GM19238 (cell line): ENCODE results near the gene PARD6G.
"Not testable (repeated sequence)": the region's sequence is repeated elsewhere in the genome, so short reads cannot be mapped to it uniquely, and the experiment has no call there.

ENCODE experiments used
- DNase-seq: peaks from one replicate; pipeline ENCODE4 v3.0.0; 2011; ENCODE audit warnings: low spot score; ENCODE audit not compliant: insufficient read length

The PARD6G gene

DNA sequence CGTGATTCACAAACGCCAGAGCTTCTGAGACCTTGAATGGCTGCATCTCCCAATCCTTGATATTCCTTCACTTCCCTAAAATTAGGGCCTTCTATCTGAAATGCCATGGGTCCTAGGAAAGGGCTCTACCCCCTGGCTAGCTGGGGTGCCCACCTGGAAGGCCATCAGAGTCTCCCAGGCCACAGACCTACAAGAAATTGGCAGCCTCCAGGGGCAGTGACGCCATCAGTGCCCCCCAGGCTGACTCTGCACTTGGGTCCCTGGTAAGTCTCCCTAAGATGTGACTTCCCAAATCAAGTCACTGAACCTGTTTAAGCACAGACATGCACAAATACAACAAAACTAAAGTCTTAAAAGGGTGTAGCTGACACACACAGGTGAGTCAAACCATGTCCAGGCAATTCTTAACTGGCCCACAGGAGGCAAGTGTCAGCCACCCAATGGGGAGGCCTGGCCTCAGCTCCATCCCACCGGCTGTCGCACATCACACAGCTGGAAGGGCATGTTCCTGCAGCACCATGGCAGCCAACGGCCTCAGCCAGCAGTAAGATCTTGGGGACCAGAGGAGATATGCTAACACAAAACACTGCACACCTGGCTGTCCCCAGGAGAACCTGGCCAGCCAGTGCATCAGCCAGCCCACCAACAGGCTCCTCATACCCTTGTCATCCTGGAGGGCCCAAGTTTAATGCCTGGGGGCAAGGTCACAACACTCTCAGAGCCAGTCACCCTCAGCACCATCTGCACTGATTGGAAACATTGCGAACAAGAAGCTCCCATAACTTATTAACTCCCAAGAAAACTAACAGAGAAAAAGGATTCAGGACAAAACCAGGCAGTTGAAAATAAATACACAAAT, 5.2 kb downstream of the PARD6G start:
- no peak for DNase-seq

DNA sequence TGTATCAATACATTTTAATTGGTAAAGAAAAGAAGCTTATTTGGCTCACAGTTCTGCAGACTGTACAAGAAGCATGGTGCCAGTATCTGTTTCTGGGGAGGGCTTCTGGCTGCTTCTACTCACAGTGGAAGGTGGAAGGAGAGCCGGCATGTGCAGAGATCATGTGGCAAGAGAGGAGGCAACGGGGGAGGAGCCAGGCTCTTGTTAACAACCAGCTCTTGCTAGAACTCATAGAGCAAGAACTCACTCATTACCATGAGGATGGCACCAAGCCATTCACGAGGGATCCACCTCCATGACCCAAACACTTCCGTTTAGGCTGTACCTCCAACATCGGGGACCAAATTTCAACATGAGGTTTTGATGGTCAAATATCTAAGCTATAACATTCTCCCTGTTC, 7.5 kb downstream of the PARD6G start:
- DNase-seq: no peak

DNA sequence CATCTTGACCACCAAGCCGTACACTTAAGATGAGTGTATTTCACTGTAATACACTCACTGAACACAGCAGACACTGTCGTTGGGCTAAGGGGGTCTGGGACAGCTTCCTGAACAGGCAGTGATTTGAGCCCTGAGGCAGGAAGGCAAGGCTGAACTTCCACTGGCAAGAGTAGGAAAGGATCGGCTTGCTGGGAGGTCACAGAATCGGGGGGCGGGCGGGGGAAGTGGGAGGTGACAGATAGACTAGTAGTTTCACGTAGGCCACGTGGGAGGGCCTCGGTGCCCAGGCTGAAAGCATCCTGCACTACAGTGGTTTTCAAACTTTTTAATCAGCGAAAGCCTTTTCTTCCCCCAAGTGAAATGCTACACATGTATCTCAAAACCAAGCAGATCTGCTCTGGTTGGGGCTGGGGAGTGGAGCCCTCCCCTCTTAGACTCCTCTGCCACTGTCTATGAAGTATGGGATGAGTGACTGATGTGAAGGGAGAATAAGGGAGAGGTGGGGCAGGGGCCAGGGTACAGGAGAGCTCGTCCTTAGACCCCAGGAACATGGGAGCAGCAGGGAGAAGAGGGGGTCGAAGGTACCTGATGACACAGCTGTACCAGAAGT, 8.6 kb downstream of the PARD6G start:
- DNase-seq: no peak

DNA sequence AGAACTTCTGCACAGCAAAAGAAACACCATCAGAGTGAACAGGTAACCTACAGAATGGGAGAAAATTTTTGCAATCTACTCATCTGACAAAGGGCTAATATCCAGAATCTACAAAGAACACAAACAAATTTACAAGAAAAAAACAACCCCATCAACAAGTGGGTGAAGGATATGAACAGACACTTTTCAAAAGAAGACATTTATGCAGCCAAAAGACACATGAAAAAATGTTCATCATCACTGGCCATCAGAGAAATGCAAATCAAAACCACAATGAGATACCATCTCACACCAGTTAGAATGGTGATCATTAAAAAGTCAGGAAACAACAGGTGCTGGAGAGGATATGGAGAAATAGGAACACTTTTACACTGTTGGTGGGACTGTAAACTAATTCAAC, 9.8 kb downstream of the PARD6G start:
- DNase-seq: not testable (repeated sequence)

DNA sequence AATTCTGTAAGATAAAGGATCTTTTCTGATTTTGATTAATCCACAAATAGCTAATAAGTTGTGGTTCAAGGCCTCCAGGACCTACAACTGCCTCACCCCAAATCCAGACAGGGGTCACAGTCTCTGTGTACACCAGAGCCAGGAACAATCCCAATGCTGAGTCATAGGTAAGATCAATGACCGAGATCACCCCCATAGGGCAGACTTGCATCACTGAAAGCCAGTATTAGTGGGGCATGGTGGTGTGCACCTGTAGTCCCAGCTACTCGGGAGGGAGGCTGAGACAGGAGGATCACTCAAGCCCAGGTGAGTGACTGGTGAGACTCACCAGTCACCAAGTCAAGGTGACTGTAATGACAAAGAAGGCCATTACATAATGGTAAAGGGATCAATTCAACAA, 12.9 kb downstream of the PARD6G start:
- no peak for DNase-seq

DNA sequence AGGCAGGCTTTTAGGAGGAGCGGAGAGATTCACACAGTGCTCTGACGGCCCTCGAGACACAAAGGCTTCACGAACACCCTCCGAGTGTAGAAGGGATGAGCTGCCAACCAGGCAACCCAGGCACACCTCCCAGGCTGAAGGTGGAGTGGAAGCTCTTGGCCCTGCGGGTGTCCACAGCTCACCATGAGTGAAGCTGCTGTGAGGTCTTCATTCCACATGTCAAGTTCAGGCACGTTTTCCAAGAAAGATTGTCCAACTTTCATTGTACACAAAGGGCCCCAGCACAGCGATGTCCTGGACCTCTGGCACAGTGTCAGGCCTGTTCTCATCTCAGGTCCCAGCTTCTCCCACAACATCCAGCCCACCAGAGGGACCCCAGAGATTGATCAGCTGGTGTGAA, 13.4 kb downstream of the PARD6G start:
- no peak for DNase-seq

DNA sequence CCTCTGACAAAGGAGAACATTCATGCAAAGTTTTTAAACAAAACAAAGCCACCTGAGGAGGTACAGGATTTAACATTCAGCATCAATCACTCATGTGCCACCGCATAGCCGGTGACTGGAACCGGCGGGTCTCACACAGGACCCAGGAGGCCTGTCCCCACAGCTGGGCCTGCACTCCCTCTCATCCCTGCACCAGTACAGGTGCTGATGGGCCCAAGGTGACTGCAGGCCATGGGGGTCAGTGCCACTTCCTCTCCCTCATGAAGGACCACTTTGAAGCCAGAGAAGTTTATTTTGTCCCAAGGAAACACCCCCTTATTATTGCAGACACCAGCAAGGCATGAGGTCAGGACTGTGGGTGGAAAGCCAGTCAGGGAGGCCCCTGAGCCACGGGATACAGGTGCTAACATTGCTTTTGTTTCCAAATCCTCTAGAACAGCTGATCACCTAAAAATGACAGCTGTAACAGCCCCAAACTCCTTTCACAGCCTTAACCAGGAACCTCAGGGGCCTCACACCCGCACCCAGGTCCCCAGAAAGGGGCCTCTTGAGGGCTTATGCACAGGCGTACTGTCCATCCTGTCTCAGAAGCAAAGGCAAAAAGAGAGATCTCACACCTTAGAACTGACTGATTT, 14.0 kb downstream of the PARD6G start:
- DNase-seq: no peak

DNA sequence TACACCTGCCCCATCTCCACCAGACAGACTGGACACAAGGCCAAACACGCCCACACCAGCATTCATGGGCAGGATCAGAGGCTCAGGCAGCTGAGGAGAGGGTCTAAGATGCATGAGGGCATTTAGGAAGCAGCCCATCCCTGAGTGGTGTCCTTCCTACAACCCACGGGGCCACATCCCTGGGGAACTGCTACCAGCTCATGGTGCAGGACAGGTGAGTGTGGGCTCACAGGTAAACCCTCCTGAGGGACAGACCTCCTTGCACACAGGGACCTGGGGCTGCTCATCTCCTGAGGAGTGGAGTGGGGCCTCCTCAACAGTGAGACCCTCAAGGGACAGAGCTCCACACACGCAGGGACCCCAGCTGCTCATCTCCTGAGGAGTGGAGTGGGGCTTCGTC, 14.6 kb downstream of the PARD6G start:
- DNase-seq: no peak

DNA sequence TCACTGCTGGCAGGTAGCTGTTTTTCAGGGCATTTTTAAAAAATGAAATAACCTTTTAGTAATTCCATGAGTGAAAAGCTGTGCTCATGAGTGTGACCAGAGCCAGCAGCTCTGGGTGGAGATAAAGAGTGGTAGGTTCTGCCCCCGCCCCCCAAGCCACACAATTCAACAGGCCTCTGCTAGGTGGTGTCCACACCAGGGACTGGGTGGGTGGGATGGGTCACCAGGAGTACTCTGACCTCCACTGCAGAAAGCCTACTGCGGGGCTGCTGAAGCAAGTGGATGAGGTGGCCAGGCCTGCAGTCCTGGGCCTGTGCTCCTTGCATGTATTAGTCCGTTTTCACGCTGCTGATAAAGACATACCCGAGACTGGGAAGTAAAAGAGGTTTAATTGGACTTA, 15.3 kb downstream of the PARD6G start:
- DNase-seq: no peak

DNA sequence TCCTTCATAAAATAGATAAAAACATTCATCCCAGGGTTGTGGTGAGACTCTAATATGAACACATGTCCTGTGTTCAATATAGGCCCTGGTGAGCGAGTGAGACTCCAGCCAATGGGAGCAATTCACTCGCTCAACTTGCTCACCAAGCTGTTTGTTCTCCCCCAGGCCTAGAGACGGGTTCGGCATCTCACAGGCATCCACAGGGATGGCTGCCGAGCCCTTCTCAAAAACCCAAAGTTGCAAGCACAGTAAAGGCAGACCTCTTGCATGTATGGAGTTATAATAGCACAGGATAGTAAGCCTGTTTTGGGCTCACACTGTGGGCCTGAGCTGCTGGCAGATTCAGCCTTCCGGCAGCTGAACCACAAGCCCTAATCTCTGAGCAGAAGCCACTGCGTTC, 15.7 kb downstream of the PARD6G start:
- no peak for DNase-seq

DNA sequence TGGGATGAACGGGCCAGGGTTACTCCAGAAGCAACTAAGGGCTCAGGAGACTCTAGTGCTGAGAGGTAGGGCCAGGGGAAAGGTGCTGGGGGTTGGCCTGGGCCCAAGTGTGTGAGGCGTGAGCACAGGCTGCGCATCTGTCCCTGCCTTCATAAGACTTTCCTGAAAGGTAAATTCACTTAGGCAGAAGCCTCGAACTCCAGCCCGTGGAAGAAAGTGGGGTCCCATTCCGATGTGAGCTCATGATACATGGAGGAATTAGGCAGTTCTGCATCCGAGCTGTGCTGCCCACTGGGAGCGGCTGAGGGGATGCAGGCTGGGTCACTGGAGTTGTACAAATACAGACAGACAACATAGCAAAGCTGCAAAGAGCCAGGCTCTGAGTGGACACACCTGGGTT, 16.2 kb downstream of the PARD6G start:
- no peak for DNase-seq

DNA sequence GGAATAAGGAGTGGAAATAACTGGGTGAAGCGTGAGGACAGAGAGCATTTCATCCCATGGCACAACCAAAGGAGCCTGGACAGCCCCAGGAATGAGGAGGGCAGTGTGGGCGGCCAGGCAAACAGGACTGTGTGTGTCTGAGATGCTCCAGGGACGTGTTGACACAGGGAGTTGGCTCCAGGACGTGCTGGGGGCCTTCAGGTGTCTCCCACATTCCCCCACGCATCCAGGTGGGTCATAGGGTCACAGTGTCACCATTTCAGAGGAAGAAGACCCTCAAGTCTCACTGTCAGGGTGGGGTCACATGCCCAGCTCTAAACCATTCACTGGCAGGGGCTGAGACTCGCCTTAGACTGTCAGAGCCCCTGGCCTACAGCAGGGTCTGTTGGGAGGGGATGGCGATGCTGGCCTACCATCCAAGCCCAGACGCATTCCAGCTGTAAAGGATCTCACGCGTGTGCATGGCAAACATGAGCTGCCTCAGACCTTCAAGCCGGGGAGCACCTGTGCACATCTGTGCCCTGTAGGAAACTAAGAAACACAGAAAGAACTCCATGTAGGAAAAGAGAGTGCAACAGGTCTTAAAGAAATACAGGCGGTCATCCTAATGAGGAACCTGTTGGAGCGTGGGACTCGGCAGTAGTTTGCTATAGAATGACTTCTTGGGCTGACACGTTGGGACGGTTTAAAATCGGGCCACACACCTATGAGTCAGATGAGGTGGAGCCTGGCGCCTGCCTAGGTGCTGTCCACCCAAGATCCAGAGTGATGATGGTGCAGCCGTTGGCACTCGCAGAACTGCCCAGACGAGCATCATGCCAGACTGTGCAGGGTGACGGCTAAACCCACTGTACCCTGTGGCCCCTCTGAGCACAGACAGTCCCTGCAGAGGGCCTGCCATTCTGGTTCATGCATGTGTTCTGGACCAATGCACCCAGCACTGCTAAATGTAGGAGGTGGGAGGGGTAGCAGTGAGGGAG, 17.3 kb downstream of the PARD6G start:
- DNase-seq: no peak

DNA sequence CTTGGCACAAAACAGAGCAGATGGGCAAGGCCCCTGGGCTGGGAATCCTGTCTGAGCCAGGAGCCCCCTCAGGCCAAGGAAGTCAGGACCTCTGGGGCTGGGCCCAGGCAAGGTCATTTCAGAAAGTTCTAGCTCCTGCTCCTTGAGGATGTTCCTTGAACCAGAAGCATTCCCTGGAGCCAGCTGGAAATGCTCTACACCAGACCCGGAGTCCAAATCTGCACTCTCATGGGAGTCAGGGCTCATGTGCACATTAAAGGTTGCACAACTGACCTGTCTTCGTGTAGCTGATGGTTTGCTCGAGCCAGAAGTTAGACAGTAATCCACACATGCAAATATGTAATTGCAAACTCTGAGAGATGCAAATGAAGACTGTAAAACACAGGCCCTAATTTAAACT, 18.0 kb downstream of the PARD6G start:
- no peak for DNase-seq

DNA sequence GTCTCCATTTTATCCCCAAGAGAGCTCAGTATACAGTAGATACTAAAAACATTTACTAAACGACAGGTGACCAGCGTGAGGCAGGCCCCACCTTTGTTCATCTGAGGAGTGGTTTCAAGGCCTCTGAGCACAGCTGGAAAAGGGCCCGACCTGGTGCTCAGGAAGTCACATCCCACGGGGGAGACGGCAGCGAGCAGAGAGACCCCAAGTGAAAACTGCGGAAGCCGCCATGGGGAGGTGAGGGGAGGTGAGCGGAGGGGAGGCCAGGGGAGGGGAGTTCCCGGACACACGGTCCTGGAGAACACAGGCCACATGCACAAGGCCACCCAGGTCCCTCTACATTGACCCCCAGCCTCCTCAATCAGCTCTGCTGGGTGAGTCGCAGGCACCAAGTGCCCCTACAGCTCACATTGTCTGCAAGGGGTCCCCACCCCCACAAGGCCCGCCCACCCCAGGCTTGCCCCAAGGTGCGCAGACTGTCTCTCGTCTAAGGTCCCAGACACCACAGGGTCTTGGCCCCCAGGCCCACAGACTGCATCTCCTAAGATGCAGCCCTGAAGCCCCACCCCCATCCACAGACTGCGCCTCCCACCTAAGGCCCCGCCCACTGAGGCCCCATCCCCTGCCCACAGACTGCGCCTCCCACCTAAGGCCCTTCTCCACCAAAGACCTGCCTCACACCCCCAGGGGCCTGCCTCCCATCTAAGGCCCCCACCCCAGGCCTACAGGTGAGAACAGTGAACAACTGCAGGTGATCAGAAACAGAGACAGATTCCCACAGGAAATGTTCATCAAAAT, 19.1 kb downstream of the PARD6G start:
- no peak for DNase-seq

DNA sequence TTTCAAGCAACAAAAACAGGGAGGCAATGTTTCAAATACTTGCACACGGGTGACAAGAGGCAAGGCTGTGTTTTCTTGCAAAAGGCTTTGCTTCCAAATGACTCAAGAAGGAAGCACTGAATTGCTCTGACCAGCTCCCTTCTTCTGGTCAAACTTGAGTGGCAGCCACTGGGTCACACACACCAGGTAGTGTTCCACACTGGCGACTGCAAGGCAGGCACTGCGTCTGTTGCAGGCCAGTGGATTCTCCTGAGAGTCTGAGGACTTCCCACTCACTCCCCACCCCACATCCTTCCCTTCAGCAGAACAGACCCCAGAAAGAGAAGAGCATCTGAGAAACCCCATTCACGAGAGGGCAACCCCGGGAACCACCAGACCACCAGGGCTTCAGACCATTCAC, 19.8 kb downstream of the PARD6G start:
- no peak for DNase-seq

DNA sequence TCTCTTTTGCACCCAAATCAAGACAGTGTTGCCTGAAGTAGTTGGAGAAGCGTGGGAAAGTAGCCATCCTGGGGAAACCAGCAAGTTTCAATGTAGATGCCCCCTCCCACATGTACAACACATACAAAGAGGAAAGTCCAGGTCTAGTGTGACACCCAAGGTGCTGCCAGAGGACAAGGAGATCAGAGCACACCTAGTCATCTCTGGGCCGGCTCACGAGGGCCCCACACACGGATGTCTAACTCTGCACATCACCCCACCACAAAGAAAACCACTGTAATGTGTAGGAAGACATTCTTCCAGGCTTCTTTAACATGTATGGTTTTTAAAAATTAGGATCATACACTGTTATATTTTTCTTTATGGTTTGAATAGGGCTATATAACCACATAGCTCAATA, 21.6 kb downstream of the PARD6G start:
- DNase-seq: no peak

DNA sequence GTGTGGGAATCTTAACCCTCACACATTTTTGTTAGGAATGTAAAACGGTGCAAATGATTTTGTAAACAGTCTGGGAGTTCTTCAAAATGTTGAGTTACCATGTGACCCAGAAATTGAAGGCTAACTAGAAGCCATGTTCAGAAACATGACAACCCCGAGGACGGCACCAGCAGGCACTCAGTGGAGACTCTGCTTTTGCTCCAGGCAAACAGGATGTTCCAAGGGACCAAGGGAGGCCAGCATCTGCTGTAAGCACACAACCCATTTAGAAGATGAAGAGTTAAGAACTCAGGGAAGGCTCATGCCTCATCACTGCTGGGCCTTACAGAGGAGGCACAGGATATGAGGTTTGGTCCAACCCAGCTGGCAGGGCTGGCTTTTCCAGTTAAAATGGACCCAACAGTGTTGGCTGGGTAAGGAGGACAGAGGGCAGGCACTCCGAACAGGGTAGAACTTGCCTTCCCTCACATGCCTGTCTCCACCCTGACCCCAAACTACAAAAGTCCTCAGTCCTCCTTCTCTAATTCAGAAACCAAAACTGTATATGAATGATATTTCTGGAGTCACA, 23.6 kb downstream of the PARD6G start:
- DNase-seq: no peak

DNA sequence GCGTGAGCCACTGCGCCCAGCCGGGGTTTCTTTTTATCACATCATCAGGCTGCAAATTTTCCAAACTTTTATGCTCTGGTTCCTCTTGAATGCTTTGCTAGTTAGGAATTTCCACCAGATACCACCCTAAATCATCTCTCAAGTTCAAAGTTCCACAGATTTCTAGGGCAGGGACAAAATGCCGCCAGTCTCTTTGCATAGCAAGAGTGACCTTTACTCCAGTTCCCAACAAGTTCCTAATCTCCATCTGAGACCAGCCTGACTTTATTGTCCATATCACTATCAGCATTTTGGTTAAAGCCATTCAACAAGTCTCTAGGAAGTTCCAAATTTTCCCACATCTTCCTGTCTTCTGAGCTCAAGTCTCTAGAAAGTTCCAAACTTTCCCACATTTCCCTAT, 27.8 kb downstream of the PARD6G start:
- DNase-seq: not testable (repeated sequence)

DNA sequence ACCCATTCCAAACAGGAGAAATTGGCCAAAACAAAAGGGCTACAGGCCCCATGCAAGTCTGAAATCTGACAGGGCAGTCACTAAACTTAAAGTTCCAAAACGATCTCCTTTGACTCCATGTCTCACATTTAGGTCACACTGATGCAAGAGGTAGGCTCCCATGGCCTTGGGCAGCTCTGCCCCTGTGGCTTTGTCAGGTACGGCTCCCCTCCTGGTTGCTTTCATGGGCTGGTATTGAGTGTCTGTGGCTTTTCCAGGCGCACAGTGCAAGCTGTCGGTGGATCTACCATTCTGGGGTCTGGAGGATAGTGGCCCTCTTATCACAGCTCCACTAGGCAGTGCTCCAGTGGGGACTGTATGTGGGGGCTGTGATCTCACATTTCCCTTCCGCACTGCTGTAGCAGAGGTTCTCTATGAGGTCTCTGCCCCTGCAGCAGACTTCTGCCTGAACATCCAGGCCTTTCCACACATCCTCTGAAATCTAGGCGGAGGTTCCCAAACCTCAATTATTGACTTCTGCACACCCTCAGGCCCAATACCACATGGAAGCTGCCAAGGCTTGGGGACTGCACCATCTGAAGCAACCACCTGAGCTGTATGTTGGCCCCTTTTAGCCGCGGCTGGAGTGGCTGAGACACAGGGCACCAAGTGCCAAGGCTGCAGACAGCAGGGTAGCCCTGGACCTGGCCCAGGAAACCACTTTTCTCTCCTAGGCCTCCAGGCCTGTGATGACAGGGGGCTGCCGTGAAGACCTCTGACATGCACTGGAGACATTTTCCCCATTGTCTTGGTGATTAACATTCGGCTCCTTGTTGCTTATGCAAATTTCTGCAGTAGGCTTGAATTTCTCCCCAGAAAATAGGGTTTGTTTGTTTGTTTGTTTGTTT, 28.7 kb downstream of the PARD6G start:
- no peak for DNase-seq
